HG03039 (cell line): Measurements from ENCODE around the gene STN1.

ENCODE experiments used
- ATAC-seq: cut with Tn5 transposase; IDR thresholded peaks from one replicate; pipeline ENCODE4 v1.9.1; 2021; ENCODE audit warnings: mild to moderate bottlenecking, moderate library complexity; ENCODE audit not compliant: unreplicated experiment

STN1 gene

GRCh38 chr10:103870516-103870915, 47.5 kb downstream of the STN1 start:
- no peak for ATAC-seq

GRCh38 chr10:103869336-103869735, 48.6 kb downstream of the STN1 start:
- no peak for ATAC-seq

GRCh38 chr10:103868200-103868599, 49.8 kb downstream of the STN1 start:
- ATAC-seq: no peak

- no peak for ATAC-seq
Measured at GRCh38 chr10:103861505-103861904, 56.5 kb downstream of the STN1 start.

- ATAC-seq: peak; percentile 56
Measured at GRCh38 chr10:103859161-103860086, 58.6 kb downstream of the STN1 start.

GRCh38 chr10:103858360-103858759, 59.6 kb downstream of the STN1 start:
- ATAC-seq: no peak

GRCh38 chr10:103856797-103857170, 61.2 kb downstream of the STN1 start:
- ATAC-seq: no peak

GRCh38 chr10:103855852-103856796, 61.9 kb downstream of the STN1 start:
- ATAC-seq: no peak

GRCh38 chr10:103855424-103855823, 62.6 kb downstream of the STN1 start, which contains the start of gene SH3PXD2A:
SH3PXD2A (minus strand) TSS chr10:103855576; CDS start chr10:103855266, 310 bp downstream.
- no peak for ATAC-seq

GRCh38 chr10:103854686-103855391, 63.1 kb downstream of the STN1 start:
- ATAC-seq: no peak

GRCh38 chr10:103854265-103854685, 63.7 kb downstream of the STN1 start:
- ATAC-seq: no peak

- no peak for ATAC-seq
Measured at GRCh38 chr10:103853428-103854264, 64.3 kb downstream of the STN1 start.

- no peak for ATAC-seq
Measured at GRCh38 chr10:103852856-103853255, 65.1 kb downstream of the STN1 start.

- ATAC-seq: no peak
Measured at GRCh38 chr10:103852189-103852711, 65.7 kb downstream of the STN1 start.

GRCh38 chr10:103851261-103851660, 66.7 kb downstream of the STN1 start:
- ATAC-seq: no peak

GRCh38 chr10:103850572-103850895, 67.5 kb downstream of the STN1 start:
- no peak for ATAC-seq

- no peak for ATAC-seq
Measured at GRCh38 chr10:103849880-103850571, 68.0 kb downstream of the STN1 start.

- no peak for ATAC-seq
Measured at GRCh38 chr10:103849212-103849877, 68.6 kb downstream of the STN1 start.
